ENCODE data around the gene SNTG2. TPM values are rescaled to one million over a fixed set of nuclear protein-coding genes. Genes with fewer than 3 reads are reported as not detected.
"Not testable (repeated sequence)": the region's sequence is repeated elsewhere in the genome, so short reads cannot be mapped to it uniquely, and the experiment has no call there.

Gene SNTG2
- total RNA-seq, 2 experiments from 2014 or later, result 0.52 to 1.1 TPM

DNA sequence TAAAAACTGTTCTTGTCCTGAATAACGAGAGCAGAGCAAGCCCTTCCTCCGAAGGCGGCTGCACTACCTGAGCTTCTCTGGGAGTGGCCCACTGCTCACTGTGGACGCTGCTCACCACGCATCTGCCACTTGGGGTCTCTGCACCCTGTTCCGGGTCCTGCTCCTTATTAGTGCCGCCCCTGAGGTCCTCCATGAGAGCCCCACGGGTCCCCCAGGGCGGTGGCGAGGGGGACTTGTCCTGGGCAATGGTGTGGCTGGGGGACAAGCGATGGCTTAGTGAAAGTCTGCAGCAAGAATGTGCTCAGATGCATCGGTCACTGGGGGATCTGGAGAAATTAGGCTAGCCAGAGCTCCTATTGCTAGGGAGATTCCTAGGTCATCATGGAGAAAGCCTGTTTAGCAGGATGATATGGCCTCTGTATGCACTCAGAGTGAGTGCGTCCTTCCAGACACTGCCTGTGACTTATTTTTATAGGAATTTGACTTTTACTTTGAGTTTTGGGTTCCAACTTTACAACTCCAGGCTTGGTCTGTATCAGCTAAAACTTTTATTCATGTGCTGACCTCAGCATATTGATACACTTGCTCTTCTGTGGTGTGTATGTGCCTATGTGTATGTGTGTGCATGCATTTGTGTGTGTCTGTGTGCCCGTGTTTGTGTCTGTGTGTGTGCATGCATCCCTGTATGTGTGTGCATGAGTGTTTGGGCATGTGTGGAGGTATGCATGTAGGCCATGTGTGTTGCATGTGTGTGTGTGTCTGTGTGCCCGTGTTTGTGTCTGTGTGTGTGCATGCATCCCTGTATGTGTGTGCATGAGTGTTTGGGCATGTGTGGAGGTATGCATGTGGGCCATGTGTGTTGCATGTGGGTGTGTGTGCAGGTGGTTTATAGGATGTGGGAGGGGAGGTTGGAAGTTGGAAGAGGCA, 129.5 kb downstream of the SNTG2 start:
- POLR2A ChIA-PET, result no interaction called here
- CTCF ChIA-PET, result no interaction called here

GRCh38 chr2:1081451-1082225, 131.0 kb downstream of the SNTG2 start:
- ChIA-PET CTCF (no interaction called here), POLR2A (no interaction called here)

- CTCF ChIA-PET, result no interaction called here
- POLR2A ChIA-PET, result no interaction called here
Measured at GRCh38 chr2:1082456-1083205, 132.0 kb downstream of the SNTG2 start.

- CTCF ChIA-PET, result no interaction called here
- POLR2A ChIA-PET, result no interaction called here
Measured at GRCh38 chr2:1088192-1088860, 137.7 kb downstream of the SNTG2 start.

DNA sequence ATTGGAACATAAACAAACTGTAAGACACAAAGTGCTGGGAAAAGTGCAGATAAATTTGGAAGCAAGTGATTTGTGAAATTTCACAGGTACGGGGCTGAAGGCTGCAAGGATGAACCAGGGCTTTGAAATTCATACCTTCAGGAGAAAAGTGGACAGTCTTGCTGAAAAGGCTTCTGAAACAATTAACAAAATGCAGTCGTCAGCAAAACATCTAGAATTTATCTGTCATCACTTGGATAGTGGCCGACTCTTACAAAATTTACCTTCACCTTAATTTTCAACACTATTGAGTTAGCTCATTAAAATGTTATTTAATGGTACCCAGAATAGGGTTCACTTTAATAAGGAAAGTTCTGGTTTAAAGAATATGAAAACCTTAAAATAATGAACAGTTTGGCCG, 138.3 kb downstream of the SNTG2 start:
- ChIA-PET POLR2A (no interaction called here), CTCF (no interaction called here)

DNA sequence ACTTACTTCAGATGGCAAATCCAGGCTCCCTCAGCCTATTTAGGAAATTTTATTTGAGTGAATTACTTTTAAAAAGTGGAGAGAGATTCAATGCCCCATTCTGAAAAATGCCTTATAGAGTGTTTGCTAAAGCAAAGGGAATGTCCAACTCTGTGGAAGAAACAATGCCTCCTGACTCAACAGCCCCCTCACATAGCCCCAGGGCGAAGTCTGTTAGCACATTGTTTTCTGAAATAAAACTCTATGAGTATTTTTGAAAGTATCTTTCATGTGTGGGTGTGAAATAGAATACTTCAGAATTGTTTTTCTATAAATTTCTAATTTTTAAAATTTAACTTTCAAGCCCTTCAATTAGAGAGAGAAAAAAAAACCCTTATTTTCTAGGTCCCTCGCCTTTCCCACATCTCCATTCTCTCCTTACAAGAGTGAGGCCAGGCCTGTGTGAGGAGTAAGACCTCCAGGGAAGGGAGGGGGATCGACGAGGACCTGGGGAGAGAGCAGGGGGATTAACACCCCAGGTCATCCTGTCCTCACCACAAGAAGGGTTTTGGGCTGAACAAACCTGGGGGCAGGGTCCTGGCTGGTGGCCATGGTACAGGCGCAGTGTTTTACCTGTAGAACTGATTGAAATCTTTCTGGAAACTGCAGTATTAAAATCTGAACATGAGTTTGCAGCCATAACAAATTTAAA, 141.4 kb downstream of the SNTG2 start:
- POLR2A ChIA-PET, result no interaction called here
- CTCF ChIA-PET, result no interaction called here

DNA sequence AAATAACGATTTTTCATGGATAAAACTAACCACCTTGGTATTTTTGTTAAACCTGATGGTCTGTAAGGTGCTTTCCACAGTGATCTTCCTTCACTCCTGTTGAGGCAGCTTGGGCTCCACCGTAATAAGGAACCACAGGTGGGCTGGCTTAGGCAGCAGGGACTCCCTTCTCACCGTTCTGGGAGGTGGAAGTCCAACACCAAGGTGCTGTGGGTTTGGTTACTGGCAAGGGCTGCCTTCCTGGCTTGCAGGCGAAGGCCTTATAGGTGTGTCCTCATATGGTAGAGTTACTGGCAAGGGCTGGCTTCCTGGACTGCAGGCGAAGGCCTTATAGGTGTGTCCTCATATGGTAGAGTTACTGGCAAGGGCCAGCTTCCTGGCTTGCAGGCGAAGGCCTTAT, 143.0 kb downstream of the SNTG2 start:
- POLR2A ChIA-PET, result not testable (repeated sequence)
- CTCF ChIA-PET, result interaction anchor here (1.0 kb wide), 1 partner anchor 47 kb away, joined by 3 read pairs; no protein-coding TSS in a partner anchor

DNA sequence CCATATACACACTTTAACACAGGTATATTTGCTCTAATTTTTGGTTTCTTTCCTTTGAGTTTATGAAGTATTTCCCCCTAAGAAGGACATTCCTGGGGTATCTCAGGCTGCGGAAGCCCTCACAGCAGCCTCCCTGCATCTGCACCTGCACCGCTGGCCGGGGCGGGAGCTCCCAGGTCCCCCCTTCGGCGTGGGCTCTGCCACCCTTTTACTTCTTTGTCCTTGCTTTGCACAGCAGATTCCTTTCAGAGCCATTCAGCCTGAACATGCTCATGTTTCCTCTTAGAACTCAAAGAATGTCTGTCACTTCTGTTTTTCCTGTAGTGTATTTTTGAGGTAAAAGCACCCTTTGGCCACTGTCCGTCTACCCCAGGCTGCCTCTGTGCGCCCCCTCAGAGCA, 146.5 kb downstream of the SNTG2 start:
- CTCF ChIA-PET, result no interaction called here

DNA sequence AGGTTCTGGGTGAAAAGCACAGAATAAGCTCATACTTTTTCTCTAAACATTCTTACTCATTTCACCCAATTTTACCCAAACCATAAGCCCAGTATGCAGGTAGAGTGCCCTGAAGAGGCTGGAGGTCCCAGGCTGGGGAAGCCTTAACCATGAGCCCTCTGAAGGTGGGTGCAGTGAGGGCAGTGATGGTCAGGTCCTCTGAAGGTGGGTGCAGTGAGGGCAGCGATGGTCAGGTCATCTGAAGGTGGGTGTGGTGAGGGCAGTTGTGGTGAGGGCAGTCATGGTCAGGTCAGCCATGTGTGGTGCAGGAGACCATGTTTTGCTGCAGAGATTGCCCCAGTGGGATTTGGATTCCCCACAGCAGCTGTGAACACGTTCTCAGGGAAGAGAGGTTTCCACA, 148.8 kb downstream of the SNTG2 start:
- ChIA-PET POLR2A (no interaction called here), CTCF (no interaction called here)

More for the DNA sequence above, 146.5 kb downstream of the SNTG2 start:
- POLR2A ChIA-PET, result no interaction called here

DNA sequence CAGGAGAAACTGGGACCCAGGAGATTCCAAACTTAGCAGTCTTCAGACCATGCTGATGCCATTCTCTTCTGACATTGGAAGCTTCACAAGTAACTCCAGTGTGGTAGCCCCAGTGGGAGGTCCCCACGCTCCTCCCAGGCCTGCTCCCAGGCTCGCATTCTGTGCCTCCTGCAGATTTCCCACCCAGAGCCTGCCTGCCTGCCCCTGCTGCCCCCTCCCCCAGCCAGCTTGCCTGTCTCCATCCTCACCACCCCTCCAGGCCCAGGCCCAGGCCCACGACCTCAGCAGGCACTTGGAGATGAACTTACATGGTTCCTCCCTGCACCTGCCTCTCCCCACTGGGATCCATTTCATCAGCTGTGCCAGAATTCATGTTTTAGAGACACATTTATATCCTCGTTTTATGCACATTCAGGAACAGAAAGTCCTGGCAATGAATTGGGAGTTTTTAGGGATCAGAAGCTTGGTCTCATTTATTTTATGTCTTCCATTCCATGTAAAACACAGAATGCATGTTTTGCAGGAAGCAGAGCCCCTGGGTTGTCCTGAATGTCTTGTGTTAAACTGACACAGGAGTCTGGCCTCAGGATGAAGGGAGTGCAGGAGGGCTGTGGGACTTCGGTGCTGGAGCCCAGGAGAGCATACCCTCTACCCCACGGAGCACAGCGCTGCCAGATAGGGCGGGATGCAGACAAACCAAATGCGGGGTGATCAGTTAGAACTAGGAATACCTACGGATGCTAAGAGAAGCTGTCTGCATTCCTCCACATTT, 150.5 kb downstream of the SNTG2 start:
- ChIA-PET POLR2A (no interaction called here), CTCF (no interaction called here)

DNA sequence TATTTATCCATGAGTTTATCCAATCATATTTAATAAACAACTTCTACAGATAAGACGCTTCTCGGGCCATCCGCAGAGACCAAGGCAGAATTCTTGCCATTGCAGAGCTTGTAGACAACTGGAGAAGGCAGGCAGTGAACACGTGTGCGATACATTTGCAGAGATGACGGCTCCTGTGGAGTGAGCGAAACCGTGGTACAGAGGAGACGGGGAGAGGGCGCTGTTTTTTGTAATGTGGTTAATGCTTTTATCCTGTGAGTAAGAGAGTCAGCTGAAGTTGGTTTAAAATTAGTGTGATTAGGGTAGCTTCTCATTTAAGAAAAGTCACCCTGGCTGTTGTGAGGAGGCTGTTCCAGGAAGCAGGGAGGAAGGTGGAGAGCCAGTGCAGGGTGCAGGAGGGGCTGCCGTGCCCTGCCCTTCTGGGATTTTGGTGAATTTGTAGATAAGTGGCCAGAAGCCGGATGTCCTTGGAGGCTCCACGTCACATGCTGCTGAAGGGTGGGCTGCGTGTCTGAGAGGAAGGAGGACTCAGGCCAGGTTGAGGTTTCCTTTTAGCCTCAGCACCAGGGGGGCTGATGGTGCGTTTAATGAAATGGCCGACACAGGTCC, 151.4 kb downstream of the SNTG2 start:
- POLR2A ChIA-PET, result no interaction called here
- CTCF ChIA-PET, result no interaction called here

GRCh38 chr2:1104364-1104763, 153.7 kb downstream of the SNTG2 start:
- ChIA-PET POLR2A (no interaction called here), CTCF (no interaction called here)

DNA sequence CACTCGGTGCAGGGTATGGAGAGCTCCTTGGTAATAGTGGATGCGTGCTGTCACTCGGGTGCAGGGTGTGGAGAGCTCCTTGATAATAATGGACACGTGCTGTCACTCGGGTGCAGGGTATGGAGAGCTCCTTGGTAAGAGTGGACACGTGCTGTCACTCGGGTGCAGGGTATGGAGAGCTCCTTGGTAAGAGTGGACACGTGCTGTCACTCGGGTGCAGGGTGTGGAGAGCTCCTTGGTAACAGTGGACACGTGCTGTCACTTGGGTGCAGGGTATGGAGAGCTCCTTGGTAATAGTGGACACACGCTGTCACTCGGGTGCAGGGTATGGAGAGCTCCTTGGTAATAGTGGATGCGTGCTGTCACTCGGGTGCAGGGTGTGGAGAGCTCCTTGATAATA, 155.7 kb downstream of the SNTG2 start:
- POLR2A ChIA-PET, CTCF ChIA-PET: not testable (repeated sequence)

DNA sequence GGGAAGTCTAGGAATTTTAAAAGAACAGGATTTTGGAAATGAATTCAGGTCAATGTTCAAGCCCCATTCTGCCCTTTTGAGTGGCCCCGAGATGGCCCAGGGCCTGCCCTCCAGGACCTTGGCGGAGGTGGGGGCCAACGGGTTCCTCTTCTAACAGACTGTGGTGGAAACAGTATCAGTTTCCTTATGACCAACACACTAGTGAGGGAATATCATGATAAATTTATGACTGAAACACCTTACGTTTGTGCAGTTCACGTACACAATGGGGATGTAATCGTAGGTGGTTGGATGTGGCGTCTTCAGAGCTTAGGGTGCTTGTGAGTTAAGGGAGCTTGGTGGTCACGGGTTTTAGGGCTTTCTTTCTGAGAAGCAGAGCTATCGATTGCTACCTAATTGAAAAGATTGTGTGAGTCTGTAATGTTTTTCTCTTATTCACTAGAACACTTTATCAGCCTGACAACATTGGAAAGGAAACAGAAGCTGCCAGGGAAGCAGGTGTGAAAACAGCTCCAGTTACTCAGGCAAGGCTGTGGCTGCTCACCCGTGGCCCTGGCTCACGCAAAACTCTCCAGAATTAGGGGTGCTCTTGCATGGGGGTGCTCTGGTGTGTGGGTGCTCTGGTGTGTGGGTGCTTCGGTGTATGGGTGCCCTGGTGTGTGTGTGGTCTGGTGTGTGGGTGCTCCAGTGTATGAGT, 165.3 kb downstream of the SNTG2 start:
- CTCF ChIA-PET, result no interaction called here
- POLR2A ChIA-PET, result no interaction called here

GRCh38 chr2:1117569-1117968, 166.9 kb downstream of the SNTG2 start:
- ChIA-PET CTCF (no interaction called here), POLR2A (no interaction called here)

- ChIA-PET CTCF (interaction anchor here (1.1 kb wide), 1 partner anchor 15 kb away, joined by 3 read pairs; no protein-coding TSS in a partner anchor), POLR2A (no interaction called here)
Measured at GRCh38 chr2:1125217-1125616, 174.6 kb downstream of the SNTG2 start.

DNA sequence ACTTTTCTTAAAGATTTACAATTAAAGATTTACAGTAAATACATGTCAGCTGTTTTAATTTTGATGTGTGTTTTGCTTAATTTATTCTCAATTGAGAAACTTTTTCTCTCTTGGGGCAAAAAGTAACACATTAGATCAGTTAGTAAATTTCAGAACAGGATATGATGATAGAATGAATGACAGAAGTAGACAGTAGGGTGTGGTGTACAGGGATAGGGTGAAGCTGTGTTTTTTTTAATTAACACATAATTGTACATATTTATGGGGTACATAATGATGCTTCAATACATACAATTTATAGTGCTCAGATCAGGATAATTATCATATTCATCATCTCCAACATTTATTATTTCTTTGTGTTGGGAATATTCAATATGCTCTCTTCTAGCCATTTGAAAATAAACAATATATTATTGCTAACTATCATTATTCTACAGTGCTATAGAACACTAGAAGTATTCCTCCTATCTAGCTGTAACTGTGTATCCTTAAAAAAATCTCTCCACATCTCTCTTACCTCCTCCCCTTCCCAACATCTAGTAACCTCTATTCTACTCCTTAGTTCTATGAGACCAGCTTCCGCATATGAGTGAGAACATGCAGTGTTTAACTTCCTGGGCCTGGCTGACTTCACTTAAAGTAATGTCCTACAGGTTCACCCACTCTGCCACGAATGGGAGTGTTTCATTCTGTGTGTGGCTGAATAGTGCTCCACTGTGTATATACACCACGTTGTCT, 175.2 kb downstream of the SNTG2 start:
- POLR2A ChIA-PET, result no interaction called here
- CTCF ChIA-PET, result interaction anchor here (1.1 kb wide), 1 partner anchor 14 kb away, joined by 3 read pairs; no protein-coding TSS in a partner anchor

Data from activated CD8-positive, alpha-beta memory T cell treated with anti-CD3 and anti-CD28 coated beads for 36 hours (primary cell).